Measurements from ENCODE around the gene SSX5.
"Not testable (repeated sequence)": the region's sequence is repeated elsewhere in the genome, so short reads cannot be mapped to it uniquely, and the experiment has no call there.

DNA sequence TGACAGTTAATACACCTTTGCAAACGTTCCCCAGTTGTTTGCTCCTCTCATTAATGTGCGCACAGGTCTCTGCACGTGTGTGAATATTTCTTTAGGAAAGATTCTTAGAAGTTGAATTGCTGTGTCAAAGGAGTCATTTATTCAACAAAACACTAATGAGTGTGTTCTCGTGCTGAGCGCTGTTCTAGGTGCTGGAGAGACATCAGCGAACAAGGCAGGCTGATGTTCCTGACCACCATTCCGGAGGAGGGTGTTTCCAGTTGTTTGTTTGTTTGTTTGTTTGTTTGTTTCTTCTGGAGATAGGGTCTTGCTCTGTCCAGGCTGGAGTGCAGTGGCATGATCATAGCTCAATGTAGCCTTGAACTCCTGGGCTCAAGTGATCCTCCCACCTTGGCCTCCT is 30.3 kb downstream of the SSX5 start:
- TF ChIP-seq POLR2A (IDR thresholded peaks at IDR 0.05): not testable (repeated sequence)
- TF ChIP-seq, protein P1, sequence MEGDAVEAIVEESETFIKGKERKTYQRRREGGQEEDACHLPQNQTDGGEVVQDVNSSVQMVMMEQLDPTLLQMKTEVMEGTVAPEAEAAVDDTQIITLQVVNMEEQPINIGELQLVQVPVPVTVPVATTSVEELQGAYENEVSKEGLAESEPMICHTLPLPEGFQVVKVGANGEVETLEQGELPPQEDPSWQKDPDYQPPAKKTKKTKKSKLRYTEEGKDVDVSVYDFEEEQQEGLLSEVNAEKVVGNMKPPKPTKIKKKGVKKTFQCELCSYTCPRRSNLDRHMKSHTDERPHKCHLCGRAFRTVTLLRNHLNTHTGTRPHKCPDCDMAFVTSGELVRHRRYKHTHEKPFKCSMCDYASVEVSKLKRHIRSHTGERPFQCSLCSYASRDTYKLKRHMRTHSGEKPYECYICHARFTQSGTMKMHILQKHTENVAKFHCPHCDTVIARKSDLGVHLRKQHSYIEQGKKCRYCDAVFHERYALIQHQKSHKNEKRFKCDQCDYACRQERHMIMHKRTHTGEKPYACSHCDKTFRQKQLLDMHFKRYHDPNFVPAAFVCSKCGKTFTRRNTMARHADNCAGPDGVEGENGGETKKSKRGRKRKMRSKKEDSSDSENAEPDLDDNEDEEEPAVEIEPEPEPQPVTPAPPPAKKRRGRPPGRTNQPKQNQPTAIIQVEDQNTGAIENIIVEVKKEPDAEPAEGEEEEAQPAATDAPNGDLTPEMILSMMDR (IDR thresholded peaks at IDR 0.05): not testable (repeated sequence)
